ENCODE measurements around the gene WDR86.

WDR86 gene, protein sequence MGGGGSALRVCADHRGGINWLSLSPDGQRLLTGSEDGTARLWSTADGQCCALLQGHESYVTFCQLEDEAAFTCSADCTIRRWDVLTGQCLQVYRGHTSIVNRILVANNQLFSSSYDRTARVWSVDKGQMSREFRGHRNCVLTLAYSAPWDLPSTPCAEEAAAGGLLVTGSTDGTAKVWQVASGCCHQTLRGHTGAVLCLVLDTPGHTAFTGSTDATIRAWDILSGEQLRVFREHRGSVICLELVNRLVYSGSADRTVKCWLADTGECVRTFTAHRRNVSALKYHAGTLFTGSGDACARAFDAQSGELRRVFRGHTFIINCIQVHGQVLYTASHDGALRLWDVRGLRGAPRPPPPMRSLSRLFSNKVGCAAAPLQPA

DNA sequence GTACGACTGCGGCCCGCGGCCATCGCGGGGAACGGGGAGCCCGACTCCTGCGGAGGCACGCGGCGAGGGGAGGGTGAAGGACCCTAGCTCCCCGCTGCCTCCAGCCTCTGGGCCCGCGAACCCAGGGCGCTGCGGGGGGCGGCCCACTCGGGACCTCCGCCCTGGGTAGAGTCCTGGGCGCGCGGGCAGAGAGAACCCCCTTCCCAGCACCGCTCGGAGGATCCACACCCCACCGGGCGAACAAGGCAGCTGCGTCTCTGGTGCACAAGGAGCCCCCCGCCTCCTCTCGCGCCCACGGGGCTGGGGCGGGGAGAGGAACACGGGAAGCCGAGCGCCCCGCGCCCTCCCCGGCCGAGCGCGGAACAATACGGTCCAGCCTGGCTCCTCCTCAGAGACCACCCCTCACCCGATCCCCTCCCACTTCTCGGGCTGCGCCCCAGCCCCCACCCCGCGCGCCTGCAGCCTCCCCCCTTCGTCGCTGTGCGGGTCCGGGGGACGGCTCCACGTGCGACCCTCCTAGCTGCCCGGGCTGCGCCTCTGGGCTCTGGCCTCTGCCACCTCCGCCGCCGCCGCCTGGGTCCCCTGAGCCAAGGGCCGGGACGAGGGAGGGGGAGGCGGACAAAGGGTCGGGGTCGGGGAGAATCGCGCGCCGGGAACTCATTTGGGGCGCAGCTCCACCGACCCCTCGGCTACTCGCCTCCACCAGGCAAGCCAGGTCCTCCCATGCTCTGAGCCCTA lies at the start of gene WDR86:
Gene WDR86 (minus strand): TSS at position 372 of the 738 bp plus-strand sequence. CDS start 449 bp downstream, outside the sequence.
- DNase-seq (ENCODE audit: low read depth in 2 of 3, low spot score in 2 of 3), result no peak

DNA sequence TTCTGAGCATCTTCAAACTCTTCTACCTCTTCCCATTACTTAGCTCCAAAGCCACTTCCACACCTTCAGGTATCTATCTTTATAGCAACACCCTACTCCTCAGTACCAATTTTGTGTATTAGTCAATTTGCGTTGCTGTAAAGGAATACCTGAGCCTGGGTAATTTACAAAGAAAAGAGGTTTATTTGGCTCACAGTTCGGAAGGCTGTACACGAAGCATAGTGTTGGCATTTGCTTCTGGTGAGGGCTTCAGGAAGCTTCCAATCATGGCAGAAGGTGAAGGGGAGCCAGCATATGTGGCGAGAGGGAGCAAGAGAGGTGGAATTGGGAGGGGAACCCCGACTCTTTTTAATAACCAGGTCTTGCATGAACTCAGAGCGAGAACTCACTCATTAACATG lies 47.7 kb upstream of the WDR86 start:
- DNase-seq (ENCODE audit: low read depth in 2 of 3, low spot score in 2 of 3), result no peak

DNA sequence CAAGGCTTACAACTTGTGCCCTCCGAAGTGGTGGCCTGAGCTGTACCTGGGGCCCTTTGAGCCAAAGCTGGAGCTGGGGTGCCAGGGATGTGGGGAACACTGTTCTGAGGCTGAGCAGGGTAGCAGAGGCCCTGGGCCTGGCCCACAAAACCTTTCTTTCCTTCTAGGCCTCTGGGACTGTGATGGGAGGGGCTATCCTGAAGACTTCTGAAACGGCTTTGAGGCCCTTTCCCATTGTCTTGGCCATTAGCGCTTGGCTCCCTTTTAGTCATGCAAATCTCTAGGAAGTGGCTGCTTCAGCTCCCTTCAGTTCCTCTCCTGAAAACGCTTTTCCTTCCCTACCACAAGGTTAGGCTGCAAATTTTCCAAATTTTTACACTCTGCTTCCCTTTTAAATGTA lies 46.9 kb upstream of the WDR86 start:
- DNase-seq (ENCODE audit: low read depth in 2 of 3, low spot score in 2 of 3), result no peak

DNA sequence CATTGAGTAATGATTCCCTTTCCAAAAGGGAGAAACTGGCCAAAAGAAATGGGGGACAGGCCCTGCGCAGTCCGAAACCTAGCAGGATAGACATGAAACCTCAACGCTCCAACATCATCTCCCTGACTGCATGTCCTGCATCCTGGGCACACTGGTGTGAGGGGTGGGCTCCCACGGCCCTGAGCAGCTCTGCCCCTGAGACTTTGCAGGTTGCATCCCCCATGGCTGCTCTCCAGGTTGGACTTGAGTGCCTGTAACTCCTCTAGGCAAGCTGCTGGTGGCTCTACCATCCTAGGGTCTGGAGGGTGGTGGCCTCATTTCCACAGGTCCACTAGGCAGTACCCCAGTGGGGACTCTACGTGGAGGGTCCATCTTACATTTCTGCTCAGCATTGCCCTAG lies 46.4 kb upstream of the WDR86 start:
- DNase-seq (ENCODE audit: low read depth in 2 of 3, low spot score in 2 of 3), result no peak

DNA sequence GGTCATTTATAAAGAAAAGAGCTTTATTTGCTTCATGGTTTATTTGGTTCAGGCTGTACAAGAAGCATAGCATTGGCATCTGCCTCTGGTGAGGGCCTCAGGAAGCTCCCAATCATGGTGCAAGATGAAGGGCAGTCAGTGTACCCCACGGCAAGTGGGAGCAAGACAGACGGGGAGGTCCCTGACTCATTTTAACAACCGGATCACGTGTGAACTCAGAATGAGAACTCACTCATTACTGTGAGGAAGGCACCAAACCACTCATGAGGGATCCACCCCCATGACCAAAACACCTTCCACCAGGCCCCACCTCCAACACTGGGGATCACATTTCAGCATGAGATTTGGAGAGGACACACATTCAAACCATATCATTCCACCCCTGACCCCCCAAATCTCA lies 45.9 kb upstream of the WDR86 start:
- no peak for DNase-seq (ENCODE audit: low read depth in 2 of 3, low spot score in 2 of 3)

DNA sequence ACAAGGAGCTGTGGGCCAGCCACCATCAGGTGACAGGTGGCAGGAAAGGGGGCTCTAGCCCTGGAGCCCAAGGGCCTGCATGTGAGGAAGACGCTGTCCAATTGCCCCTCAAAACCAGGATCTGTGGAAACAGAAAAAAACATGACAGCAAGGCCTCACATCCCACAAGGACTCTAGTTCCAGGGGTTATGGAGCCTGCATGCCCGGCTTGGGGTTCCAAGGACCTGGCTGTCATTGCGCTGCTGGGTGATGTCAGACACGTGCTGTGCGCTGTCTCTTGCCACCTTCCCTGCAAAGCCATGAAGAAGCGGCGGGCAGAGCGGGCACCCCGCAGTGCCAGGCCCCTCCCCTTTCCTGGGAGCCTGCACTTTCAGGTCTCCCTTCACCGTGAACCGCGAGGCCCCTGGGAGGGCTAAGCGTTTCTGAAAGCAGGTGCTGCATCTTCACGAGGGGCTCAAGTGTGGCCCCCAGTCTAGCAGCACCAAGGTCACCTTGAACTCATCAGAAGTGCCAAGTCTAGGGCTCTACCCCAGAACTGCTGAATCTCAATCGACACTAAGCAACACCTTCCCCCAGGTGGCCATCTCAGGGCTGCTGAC lies 45.2 kb upstream of the WDR86 start:
- DNase-seq (ENCODE audit: low read depth in 2 of 3, low spot score in 2 of 3), result no peak

DNA sequence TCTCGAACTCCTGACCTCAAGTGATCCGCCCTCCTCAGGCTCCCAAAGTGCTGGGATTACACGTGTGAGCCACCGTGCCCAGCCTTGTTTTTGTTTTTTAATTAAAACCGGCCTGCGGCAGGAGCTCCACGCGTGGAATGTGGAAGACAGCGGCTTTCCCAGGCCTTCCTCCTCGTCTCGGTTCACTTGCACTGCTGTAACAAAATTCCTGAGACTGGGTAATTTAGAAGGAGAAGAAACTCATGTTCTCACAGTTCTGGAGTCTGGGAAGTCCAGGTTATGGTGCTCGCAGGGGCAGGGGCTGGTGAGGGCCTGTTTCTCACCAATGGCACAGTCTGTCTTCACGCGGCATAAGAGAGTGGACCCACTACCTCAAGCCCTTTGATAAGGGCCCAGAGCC lies 44.5 kb upstream of the WDR86 start:
- DNase-seq (ENCODE audit: low read depth in 2 of 3, low spot score in 2 of 3), result no peak

DNA sequence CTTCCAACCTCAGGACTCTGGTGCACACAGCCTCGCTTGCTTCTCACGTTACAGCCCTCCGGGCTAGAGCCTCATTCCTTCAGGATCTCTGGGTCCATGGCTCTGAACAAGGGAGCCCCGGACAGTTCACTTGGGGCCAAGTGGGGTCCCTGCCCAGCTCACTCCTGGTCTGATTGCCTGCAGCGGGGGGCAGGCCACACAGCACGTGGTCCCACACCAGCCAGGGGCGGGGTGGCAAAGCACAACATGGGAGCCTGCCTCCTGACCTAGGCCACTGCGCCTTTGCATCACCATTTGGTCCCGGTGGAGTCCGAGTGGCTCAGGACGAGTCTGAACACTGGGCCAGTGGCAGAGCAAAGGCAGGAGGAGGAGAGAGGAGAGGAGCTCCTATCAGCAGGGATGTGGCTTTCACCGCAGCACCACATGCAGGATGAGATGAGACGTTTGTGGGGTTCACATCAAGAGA lies 43.5 kb upstream of the WDR86 start:
- DNase-seq (ENCODE audit: low read depth in 2 of 3, low spot score in 2 of 3), result no peak

DNA sequence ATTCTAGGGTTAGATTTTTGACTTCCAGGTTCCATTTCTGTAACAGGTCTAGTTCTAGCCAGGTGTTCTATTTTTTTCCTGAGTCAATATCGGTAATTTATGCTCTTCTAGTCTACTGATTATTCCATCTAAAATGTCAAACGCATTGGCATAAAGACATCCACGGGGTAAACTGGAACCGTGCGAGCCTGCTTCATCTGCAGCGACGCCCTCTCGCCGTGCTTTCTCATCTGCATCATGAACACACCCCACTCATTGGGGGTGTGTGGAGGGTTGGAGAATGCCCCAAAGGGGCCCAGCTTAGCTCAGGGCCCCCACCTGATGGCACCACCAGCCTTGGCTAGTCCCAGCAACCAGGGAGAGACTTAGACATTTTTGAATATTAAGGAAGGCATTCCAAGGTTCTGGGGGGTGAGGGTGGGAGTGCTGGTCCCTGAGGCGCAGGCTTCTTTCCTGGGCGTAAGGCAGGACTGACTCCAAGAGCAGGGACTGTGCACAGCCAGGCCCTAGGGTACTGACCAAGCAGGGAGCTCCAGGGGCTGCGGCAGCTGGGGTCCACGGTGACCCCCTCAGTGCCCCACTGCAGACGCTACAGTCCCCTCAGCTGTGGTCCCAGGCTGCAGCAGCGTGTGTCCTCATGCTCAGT lies 43.0 kb upstream of the WDR86 start:
- no peak for DNase-seq (ENCODE audit: low read depth in 2 of 3, low spot score in 2 of 3)

DNA sequence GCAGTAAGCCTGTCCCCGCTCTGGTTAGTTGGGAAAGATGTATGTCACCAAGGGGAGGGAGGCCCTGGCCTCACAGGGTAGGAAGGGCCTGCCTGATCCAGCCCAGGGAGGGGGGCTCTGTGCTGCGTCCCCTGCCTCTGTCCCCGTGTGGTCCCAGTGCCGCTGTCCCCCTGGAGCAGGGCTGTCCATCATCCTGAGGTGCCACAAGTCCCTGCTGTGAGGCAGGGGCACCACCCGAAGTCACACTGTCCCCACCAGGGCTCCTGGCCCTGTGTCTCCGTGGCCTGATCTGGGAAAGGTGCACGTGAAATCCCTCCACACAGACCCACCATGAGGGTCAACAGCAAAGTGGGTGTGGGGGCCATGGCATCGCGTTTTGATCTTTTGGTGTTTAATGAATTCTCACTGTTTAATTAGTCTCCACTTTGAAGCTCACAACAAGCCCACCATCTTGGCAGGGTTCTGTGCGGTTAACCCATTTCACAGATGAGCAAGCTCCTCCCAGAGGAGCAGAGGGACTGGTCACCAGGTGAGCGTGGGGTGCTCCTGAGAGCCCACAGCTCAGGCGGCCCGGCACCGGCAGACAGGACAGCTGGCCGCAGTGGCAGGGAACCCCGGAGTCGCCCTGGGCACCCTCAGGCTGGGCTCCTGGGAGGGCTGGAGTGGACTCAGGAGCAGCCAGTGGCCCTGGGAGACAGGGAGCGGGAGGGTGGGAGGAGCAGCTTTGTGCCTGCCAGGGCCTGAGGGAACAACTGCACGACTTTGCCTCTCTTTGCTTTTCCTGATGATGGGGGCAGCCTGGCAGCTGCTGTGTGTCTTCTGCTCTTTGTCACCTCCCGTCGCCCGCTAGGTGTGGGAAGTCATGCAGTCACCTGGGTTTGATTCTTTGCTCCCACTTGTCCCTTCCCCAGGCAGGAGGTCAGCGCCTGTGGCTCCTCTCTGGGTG lies 42.1 kb upstream of the WDR86 start:
- DNase-seq (ENCODE audit: low read depth in 2 of 3, low spot score in 2 of 3), result no peak

DNA sequence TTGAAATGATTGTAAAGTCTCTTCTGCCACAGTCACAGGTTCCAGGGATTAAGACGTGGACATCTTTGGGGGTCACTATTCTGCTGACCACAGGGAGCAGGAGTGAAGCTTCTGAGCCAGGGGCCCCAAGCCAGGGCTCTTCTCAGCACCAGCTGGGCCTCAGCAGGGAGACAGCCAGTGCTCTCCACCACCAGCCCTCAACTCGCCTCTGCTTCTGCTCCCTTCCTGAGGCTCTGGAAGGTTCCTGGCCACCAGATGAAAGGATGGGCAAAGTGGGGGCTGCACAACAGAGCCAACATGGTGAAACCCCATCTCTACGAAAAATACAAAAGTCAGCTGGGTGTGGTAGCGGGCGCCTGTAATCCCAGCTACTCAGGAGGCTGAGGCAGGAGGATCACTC lies 41.3 kb upstream of the WDR86 start:
- DNase-seq (ENCODE audit: low read depth in 2 of 3, low spot score in 2 of 3), result no peak

DNA sequence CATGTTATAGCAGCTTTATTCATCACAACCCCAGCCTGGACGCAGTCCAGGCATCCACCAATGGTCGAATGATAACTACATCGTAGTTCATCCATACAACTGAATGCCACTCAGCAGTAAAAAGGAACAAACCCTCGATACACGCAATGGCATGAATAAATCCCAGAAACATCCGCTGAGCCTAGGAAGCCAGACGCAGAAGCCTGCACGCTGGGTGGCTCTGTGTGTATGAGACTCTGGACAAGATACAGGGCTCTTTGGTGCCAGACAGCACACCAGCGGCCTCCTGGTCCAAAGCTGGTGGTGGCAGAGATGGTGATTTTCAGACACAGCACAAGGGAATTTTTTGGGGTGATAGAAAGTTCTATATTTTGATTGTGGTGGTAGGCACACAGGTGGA lies 40.2 kb upstream of the WDR86 start:
- no peak for DNase-seq (ENCODE audit: low read depth in 2 of 3, low spot score in 2 of 3)

DNA sequence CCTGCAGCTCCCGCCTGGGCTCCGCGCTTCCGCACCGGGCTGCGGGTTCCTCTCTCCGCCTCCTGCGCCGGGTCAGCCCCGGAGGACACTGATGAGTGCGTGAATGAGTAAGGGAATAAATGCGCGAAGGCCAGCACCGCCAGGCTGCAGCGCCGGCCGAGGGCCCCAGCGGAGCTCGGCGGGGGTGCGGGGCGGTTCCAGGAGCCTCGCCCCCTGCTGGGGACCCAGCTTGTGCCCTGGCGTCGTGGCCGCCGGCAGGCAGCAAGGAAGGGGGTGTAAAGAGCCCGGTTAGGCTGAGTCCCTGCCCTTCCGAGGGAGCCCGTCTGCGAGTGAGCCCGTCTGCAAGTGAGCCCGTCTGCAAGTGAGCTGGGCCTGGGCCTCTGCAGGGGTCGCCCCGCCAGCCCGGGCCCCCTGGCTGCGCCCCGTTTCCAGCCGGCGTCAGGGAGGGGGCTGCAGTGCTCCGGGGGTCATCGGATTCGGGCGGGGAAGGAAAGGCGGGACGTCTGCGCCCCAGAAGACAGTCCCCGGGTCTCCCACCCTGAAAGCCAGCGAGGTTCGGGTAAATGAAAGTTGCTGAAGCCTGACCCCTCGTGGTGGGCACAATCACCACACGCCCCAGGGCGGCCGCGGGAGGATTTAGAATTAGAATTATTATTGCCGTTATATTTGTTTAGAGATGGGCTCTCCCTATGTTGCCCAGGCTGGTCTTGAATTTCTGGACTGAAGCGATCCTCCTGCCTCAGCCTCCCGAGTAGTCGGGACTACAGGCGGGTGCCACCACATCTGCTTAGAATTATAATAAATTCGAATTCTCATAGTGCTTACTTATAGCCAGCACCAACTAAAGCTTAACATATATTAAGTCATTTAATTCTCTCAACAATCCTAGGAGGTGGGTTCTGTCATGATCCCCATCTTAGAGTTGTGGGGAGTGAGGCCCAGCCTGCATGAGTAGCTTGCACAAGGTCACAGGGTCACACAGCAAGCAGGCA lies 38.7 kb upstream of the WDR86 start:
- DNase-seq (ENCODE audit: low read depth in 2 of 3, low spot score in 2 of 3), result peak; percentile 43 to 67 (median 51)

DNA sequence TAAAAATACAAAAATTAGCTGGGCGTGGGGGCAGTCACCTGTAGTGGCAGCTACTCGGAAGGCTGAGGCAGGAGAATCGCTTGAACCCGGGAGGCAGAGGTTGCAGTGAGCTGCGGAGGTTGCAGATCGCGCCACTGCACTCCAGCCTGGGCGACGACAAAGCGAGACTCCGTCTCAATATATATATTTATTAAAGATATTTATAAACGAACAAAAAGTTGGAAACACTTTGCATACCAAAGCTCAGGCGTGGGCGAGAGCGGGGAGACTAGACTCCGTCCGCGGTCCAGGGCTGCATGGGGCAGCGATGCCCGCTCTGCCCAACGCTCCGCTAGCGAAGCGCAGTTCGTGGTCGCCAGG lies 38.0 kb upstream of the WDR86 start:
- DNase-seq (ENCODE audit: low read depth in 2 of 3, low spot score in 2 of 3), result no peak

DNA sequence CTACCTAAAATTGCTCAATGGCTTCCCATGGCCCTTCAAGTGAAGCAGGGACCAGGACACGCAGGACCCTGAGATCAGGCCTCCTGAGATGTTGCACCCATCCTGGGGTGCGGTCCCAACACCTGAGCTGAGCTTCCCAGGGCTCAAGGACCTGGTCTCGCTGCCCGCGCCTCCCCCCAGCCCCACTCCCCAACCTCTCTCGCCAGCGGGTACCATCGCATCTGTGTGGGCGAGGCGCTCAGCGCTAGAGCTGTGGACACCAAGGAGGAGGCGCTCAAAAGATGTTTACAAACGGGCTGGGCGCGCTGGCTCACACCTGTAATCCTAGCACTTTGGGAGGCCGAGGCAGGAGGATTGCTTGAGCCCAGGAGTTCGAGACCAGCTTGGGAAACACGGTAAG lies 37.5 kb upstream of the WDR86 start:
- DNase-seq (ENCODE audit: low read depth in 2 of 3, low spot score in 2 of 3), result no peak

DNA sequence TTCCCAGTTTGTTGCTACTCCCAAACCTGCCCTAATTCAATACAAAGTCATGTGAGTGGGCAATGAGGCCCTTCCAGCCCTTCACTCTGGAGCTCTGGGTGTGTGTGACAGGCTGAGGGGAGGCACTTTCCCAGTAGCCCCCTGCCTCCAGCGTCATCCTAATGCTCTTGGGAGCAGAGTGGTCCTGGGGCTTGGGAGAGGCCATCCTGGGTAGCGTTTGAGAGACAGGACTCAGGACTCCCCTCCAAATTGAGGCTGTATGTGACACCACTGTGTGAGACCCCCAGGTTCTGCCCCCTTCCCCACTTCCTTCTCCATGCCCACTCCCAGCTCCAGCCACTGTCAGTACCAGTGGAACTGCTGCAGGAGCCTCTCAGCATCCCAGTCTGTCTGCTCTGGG lies 36.6 kb upstream of the WDR86 start:
- no peak for DNase-seq (ENCODE audit: low read depth in 2 of 3, low spot score in 2 of 3)

DNA sequence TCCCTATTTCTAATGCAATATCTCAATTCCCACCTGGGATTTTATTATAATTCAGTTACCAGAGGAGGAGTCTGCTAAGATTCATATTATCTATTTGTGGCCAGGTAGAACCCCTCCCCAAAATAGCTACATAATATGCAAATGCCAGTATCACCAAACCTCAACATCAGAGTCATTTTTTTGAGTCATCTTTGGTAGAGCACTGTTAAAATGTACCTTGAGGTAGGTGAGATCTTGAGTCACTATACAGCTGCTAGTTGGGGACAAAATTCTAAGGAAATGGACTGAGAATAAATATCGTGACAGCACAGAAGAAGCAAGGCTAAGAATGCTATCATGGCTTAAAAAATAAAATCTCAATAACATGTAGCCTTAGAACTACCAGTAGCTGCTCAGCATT lies 34.8 kb upstream of the WDR86 start:
- no peak for DNase-seq (ENCODE audit: low read depth in 2 of 3, low spot score in 2 of 3)

DNA sequence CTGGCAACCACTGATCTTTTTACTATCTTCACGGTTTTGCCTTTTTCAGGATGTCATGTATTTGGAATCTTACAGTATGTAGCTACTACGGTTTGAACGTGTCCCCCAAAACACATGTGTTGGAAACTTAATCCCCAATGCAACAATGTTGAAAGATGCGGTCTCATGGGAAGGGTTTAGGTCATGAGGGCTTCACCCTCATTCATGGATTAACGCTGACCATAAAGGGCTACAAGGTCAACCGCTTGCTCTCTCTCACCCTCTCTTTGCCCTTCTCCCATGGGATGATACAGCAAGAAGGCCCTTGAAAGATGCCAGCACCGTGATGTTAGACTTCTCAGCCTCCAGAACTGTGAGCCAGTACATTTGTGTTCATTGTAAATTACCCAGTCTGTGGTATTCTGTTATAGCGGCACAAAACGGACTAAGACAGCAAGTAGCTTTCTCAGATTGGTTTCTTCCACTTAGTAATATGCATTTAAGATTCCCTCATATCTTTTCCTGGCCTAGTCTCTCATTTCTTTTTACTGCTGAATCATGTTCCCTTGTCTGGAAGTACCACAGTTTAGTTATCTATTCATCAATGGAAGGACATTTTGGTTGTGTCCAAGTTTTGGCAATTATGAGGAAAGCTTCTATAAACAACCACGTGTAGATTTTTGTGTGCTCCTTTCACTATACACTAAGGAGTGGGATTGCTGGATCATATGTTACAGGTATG lies 33.1 kb upstream of the WDR86 start:
- no peak for DNase-seq (ENCODE audit: low read depth in 2 of 3, low spot score in 2 of 3)

Data from activated CD8-positive, alpha-beta memory T cell treated with anti-CD3 and anti-CD28 coated beads for 48 hours (primary cell).